ENCODE data around the gene GBGT1.
A peak's percentile ranks its signal among the peaks of the same experiment; 100 is the strongest.

The GBGT1 gene

GRCh38 chr9:133143639-133144141 lies 20.0 kb downstream of the GBGT1 start:
- no peak for DNase-seq (ENCODE audit: low spot score)

- DNase-seq (ENCODE audit: low spot score) = no peak
These were observed 20.8 kb downstream of the GBGT1 start for GRCh38 chr9:133142684-133143622.

DNA sequence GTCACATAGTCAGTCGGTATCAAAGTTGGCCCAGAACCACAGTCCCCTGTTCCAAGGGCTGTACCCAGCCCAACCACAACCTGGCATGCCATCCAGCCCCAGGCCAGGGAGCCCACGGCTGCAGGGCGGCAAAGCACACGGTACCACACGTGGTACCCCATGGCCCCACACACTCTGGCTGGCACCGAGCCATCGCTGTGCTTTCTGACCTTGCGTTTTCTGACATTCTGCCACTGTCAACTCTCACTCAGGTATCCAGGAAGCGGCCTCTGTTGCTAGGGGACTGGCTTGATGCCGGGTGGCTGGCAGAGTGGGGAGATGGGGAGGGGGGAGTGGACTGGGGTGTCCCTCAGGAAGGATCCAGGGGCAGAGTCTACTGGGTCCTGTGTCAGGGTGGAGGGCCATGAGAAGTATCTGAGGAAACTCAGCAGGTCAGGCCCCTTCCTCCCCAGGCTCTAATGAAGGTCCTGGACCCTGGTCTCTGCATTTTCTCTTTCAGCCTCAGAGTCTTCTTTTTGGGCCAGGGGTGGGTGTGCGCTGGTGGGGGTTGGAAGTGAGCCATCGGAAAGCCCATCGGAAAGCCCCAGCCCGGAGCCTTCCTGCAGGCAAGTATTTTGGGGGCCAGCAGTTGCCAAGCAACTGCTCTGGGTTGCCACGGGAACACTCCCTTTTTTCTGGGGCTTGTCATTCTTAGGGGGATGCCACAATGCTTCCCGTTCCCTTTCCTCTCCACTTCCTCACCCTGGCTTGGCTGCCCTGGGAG lies 21.7 kb downstream of the GBGT1 start:
- DNase-seq (ENCODE audit: low spot score) = no peak

GRCh38 chr9:133140606-133141005 lies 23.1 kb downstream of the GBGT1 start:
- DNase-seq (ENCODE audit: low spot score) = no peak

DNA sequence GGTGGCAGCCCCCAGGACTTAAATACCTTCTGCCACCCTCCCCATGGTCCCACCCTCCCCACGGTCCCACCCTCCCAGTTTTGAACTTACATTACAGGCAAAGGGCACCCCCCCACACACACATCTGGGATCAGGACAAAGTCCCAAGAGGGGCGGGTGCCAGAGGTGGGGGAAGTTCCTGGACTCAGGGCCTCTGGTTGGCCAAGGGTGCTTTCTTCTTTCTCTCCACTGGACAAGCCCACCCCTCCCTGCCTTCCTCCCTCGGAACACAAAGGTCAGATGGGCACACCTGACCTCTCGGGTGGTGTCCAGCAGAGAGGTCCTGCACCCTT lies 23.6 kb downstream of the GBGT1 start:
- no peak for DNase-seq (ENCODE audit: low spot score)

DNA sequence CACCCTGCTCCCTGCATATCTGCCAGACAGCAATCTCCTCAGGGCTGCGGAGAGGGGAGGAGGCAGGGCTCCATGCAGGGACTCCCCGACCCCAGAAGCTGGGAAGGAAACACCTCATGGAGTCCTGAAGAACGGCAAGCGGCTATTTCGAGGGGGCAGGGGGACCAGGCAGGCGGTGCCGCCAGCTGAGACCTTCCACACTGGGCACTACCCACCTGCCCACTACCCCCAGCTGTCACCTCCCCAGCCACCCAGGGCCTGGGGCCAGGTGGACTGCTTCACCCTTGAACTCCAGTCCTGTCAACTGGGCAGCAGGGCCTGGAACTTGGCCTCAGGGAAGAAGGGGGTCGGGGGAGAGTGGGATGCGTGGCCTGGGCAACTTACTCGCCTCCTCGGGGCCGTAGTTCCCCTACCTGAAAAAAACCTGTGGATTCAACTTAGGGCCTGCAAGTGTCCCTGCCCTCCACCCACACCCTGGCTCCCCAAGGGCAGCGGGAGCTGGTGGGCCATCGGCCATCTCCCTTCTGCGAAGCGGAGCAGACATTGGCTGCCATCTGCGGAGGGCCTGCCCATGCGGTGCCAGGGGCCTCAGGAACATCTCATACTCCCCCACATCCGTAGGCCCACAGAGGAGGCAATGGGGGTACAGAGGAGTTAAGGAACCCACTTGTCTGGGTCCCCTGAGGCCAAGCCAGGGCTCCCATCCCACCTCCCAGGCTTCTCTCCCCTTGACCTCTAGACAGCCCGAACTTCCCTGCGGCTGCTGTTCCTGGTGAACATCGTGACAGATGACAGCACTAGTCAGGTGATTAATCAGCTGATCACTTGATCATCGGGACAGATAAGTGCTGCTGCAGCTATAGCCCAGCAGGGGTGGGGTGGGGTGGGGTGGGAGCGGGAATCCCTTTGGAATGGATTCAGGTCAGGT lies 24.2 kb downstream of the GBGT1 start:
- DNase-seq (ENCODE audit: low spot score) = no peak

- peak; percentile 37 for DNase-seq (ENCODE audit: low spot score)
These were observed 26.1 kb downstream of the GBGT1 start for GRCh38 chr9:133137451-133138231.

DNA sequence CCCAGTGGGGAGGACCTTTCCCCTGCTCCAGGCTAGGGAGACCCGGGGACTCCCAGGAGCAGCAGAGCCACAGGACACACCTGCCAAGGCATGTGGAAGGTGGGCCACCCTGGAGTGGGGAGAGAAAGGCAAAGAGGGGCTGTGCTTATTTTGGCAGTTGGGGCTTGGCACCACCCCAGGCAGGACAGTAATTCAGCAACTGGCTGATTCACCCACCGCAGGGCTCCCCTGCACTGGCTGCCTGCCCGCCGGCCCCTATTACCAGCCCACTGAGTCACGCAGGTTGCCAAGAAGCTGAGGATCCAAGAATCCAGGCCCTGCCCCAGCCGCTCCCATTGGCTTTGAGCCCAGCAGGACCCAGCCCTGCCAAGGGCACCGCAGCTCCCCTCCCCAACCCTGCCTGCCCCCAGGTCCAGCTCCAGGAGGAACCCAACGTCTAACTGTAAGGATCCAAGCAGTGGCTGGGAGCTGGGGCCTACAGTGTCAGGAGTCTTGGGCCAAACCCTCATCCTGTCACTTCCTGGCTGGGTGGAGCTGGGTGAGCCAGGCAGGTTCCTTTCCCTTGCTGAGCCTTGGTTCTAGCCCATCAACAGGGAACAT lies 28.5 kb downstream of the GBGT1 start:
- DNase-seq (ENCODE audit: low spot score) = peak; percentile 81

DNA sequence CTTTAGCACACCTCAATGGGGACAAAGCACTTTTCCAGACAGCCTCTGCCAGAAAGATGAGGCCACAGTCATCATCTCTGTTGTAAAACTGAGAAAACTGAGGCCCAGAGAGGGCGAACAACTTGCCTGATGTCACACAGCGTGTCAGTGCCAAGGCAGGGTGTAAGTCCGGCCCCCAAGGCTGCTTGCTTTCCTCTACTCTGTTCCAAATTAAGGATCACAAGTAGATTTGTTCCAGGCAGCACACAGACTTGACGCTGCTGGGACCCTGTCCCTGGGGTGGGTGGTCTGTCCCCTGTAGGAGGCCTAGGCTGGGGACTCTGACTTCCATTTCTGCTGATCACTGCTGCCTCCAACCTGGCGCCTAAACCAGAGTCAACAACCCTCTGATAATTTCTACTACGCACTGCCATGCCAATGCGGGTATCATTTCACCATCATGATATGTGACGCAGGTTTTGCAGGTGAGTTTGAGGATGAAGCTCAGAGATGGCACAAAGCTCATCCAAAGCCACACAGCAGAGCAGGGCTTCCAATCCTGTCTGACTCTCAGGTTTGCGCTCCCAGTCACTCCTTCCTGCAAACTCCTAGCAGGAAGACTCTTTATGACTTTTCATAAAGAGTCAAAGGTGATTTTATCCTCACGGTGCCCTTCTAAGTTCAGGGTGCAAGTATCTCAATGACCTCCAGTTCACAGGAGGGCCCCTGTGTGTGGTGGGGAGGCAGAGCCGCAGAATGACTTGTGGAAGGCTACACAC lies 29.1 kb downstream of the GBGT1 start:
- no peak for DNase-seq (ENCODE audit: low spot score)

GRCh38 chr9:133133681-133134387 lies 29.9 kb downstream of the GBGT1 start:
- DNase-seq (ENCODE audit: low spot score) = peak; percentile 80

DNA sequence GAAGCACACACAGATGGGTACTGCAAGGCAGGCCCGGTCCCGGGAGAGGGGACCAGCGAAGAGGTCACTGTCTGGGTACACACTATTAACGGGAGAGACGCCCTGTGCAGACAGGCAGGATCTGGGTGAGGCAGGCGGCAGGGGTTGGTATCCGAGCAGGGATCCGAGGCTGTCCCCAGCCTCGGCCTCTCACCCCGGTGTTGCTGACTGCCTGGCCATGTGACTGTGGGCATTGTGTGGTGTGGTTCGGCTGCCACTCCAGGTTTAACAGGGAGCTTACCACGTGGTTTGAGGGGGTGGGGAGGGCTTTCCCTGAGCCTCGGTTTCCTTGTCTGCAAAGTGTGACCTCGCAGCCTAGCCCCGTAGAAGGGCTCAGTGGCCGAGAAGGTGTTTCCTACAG lies 31.5 kb downstream of the GBGT1 start:
- no peak for DNase-seq (ENCODE audit: low spot score)

DNA sequence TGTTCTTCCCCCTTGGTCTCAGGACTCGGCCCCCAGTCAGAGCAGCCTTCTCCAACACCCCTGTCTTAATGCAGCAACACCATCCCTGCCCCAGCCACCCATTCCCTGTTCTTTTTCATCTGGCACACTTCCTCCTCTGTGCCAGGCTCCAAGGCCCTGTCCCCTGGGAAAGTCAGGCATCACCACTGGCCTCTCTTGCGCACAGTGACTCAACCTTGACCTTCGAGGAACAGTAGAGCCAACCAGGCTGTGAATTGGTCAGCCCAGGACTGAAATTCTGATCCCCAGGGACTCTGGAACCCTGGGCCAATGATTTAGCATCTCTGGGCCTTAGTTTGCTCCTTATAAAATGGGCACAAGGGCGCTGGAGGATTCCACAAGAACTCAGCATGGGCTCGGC lies 32.2 kb downstream of the GBGT1 start:
- no peak for DNase-seq (ENCODE audit: low spot score)

- no peak for DNase-seq (ENCODE audit: low spot score)
These were observed 32.9 kb downstream of the GBGT1 start for GRCh38 chr9:133130685-133131244.

- no peak for DNase-seq (ENCODE audit: low spot score)
These were observed 34.5 kb downstream of the GBGT1 start for GRCh38 chr9:133129001-133129795.

DNA sequence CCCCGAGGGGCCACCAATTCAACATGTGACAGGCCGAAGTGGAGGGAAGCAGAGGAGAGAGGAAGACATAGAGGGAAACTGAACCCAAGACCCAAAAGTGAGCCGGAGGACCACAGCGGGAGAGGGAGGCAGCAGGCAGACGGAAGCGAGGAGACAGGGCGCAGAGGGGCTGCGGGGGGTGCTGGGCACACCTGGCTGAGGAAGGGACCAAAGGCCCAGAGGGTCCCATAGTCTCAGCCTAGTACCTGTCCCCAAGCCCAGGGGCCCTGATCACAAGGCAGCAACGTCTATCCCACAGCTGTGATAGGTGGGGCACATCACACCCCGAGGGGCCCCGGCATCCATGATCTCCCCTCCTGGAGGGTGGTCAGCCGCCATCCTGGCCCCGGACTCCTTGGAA lies 35.6 kb downstream of the GBGT1 start:
- no peak for DNase-seq (ENCODE audit: low spot score)

- no peak for DNase-seq (ENCODE audit: low spot score)
These were observed 36.3 kb downstream of the GBGT1 start for GRCh38 chr9:133127340-133127981.

GRCh38 chr9:133126697-133127339 lies 36.9 kb downstream of the GBGT1 start:
- no peak for DNase-seq (ENCODE audit: low spot score)
